ENCODE results near the gene CD247.

The CD247 gene

DNA sequence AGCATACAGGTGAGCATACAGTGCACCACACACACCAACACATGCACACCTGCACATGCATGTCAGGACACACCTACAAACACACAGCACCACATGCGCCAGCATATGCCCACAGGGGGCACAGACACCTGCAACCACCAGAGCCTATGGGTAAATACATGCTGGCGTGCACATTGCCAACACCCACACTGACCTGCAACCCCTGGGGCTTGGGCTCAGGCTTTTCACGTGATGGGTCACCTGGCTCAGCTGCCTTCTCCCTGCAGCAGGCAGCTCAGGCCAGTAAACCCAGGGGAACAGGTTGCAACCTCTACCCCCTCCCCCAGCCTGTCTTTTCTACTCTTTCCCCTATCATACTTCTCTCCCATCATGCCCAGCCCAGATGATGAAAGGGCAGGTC is 8.1 kb downstream of the CD247 start:
- Histone ChIP-seq H3K9me3 (ENCODE audit: control insufficient read depth in 2 of 2, low read length in 2 of 2) (no peaks in the 10 kb centered on the region), H3K36me3 (ENCODE audit: control insufficient read depth in 2 of 2, insufficient read depth in 2 of 2, low read length in 2 of 2) (no peaks in the 10 kb centered on the region), H3K4me1 (ENCODE audit: control insufficient read depth, insufficient read depth, low read length) (no peaks in the 10 kb centered on the region), H3K4me3 (ENCODE audit: low read length in 2 of 2) (no peak overlapping the region), H3K9ac (ENCODE audit: low read length in 2 of 2) (no peak overlapping the region), H3K27me3 (ENCODE audit: control insufficient read depth in 1 of 2, insufficient read depth in 2 of 2, low read length in 2 of 2) (peaks cover 0 to 3% of the 10 kb centered on the region in 2 donors), H3K27ac (ENCODE audit: low read length) (no peak overlapping the region)

DNA sequence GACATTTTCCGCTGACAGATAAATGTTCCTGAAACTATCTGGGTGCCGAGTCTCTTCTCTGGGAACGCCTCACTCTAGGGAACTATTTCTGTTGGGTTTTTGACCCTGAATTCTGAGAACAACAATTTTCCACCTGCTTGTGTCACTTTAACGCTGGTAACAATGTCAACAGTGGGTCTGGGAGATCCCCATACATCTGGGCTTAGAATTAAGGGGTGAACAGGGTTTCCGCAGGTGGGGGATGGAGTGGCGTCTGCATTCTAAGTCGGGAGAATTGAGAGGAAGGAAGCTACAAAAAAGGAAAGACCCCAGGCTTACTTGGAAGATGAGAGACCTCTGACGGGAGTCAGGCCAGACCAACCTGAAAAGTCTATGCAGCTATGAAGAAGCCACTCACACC is 8.7 kb downstream of the CD247 start:
- Histone ChIP-seq H3K27ac (ENCODE audit: low read length) (no peak overlapping the region), H3K36me3 (ENCODE audit: control insufficient read depth in 2 of 2, insufficient read depth in 2 of 2, low read length in 2 of 2) (no peaks in the 10 kb centered on the region), H3K27me3 (ENCODE audit: control insufficient read depth in 1 of 2, insufficient read depth in 2 of 2, low read length in 2 of 2) (peaks cover 0 to 3% of the 10 kb centered on the region in 2 donors)

GRCh38 chr1:167507719-167508118 is 10.6 kb downstream of the CD247 start:
- H3K27me3 ChIP-seq (ENCODE audit: control insufficient read depth in 1 of 2, insufficient read depth in 2 of 2, low read length in 2 of 2), result peaks cover 0 to 4% of the 10 kb centered on the region in 2 donors
- no peak overlapping the region for H3K9ac ChIP-seq (ENCODE audit: low read length in 2 of 2)
- no peaks in the 10 kb centered on the region for H3K9me3 ChIP-seq (ENCODE audit: control insufficient read depth in 2 of 2, low read length in 2 of 2)
- no peak overlapping the region for H3K27ac ChIP-seq (ENCODE audit: low read length)
- H3K4me3 ChIP-seq (ENCODE audit: low read length in 2 of 2), result no peak overlapping the region
- no peaks in the 10 kb centered on the region for H3K4me1 ChIP-seq (ENCODE audit: control insufficient read depth, insufficient read depth, low read length)
- no peaks in the 10 kb centered on the region for H3K36me3 ChIP-seq (ENCODE audit: control insufficient read depth in 2 of 2, insufficient read depth in 2 of 2, low read length in 2 of 2)

More for the DNA sequence above, 8.7 kb downstream of the CD247 start:
- no peak overlapping the region for H3K4me3 ChIP-seq (ENCODE audit: low read length in 2 of 2)
- H3K9ac ChIP-seq (ENCODE audit: low read length in 2 of 2), result no peak overlapping the region
- no peaks in the 10 kb centered on the region for H3K9me3 ChIP-seq (ENCODE audit: control insufficient read depth in 2 of 2, low read length in 2 of 2)
- H3K4me1 ChIP-seq (ENCODE audit: control insufficient read depth, insufficient read depth, low read length), result no peaks in the 10 kb centered on the region

DNA sequence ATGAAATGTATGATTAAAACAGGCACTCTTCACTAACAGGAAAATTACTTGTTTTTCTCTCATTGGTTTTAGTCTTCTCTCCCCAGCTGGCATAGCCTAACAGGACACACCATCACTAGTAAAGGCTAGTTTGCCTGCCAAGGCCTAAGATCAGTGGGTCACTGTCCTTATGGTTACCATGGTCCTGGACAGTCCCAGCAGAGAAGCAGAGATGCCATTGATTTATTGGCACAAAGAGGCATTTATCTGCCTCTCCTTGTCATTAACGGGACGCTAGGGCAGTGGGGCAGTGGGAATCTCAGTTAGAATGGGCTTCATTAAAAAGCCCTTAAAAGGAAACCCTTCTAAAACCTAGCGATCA is 13.9 kb downstream of the CD247 start:
- H3K9ac ChIP-seq (ENCODE audit: low read length in 2 of 2), result no peak overlapping the region
- H3K27ac ChIP-seq (ENCODE audit: low read length), result no peak overlapping the region
- H3K9me3 ChIP-seq (ENCODE audit: control insufficient read depth in 2 of 2, low read length in 2 of 2), result no peaks in the 10 kb centered on the region
- no peaks in the 10 kb centered on the region for H3K36me3 ChIP-seq (ENCODE audit: control insufficient read depth in 2 of 2, insufficient read depth in 2 of 2, low read length in 2 of 2)
- peaks cover 0 to 5% of the 10 kb centered on the region in 2 donors for H3K27me3 ChIP-seq (ENCODE audit: control insufficient read depth in 1 of 2, insufficient read depth in 2 of 2, low read length in 2 of 2)
- H3K4me1 ChIP-seq (ENCODE audit: control insufficient read depth, insufficient read depth, low read length), result no peaks in the 10 kb centered on the region
- no peak overlapping the region for H3K4me3 ChIP-seq (ENCODE audit: low read length in 2 of 2)

DNA sequence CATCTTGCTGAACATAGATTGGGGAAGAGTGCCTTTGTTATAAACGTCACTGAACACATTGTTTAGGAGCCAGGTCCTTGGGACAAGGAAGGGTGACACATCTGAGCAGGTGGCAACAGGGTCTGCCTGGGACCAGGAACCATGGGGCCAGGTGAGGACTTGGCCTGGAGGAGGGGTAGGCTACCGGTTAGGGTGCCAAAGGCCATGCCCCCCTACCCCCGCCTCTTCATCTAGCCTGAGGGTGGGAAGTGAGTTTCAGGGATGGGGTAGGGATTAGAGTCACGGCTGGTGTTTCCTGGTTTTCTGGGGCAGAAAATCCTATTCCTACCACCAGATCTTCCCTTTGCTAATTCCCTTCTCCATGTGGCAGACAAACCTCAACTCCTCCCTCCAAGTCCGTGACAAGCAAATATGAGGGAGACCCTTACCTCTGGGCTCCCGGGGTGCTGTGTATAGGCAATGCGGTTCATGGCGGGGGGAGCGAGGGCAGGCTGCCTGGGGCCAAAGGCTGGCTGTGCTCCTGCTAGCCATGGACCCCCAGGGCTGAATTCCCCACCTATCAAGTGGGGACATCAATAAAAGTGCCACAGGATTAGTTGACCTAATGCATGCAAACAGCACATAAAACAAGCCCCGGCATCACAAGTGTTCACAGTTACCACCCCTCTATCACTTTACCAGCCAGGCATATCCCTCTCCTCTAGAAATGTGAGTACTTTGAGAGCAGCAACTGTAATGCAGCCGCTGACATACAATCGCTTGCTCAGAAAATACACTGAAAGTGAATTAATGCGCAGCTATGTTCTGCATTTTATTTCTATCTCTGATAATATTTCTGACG is 14.5 kb downstream of the CD247 start:
- Histone ChIP-seq H3K9me3 (ENCODE audit: control insufficient read depth in 2 of 2, low read length in 2 of 2) (no peaks in the 10 kb centered on the region), H3K4me1 (ENCODE audit: control insufficient read depth, insufficient read depth, low read length) (no peaks in the 10 kb centered on the region), H3K36me3 (ENCODE audit: control insufficient read depth in 2 of 2, insufficient read depth in 2 of 2, low read length in 2 of 2) (no peaks in the 10 kb centered on the region), H3K9ac (ENCODE audit: low read length in 2 of 2) (no peak overlapping the region), H3K27me3 (ENCODE audit: control insufficient read depth in 1 of 2, insufficient read depth in 2 of 2, low read length in 2 of 2) (peaks cover 0 to 5% of the 10 kb centered on the region in 2 donors), H3K27ac (ENCODE audit: low read length) (no peak overlapping the region), H3K4me3 (ENCODE audit: low read length in 2 of 2) (no peak overlapping the region)

DNA sequence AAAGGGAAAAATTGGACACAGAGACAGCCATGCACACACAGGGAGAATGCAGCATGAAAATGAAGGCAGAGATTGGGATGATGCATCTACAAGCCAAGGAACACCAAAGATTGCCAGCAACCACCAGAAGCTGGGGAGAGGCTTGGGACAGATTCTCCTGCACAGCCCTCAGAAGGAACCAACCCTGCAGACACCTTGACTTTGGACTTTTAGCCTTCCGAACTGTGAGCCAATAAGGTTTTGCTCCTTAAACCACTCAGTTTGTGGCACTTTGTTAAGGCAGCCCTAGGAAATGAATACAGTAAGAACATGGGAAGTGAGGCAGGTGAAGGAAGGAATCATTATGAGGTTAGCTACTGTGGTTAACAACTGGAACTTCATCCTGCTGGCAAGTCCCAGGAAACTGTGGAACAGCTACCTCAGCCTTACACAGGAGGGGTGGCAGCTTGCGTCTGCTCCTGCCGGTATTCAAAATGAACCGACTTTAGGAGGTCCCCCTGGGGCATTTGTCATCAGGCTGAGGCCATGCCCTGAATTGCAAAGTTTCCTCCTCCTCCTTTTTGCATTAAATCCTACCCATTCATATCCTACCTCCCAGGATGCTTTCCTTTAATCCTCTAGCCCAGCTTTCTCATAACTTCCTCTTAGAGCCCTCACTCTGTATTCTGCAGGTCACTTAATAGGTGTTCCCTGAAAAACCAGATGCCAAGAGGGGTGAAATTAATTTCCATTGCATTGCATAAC is 15.4 kb downstream of the CD247 start:
- no peak overlapping the region for H3K4me3 ChIP-seq (ENCODE audit: low read length in 2 of 2)
- peaks cover 0 to 5% of the 10 kb centered on the region in 2 donors for H3K27me3 ChIP-seq (ENCODE audit: control insufficient read depth in 1 of 2, insufficient read depth in 2 of 2, low read length in 2 of 2)
- no peaks in the 10 kb centered on the region for H3K4me1 ChIP-seq (ENCODE audit: control insufficient read depth, insufficient read depth, low read length)
- no peaks in the 10 kb centered on the region for H3K36me3 ChIP-seq (ENCODE audit: control insufficient read depth in 2 of 2, insufficient read depth in 2 of 2, low read length in 2 of 2)
- H3K9ac ChIP-seq (ENCODE audit: low read length in 2 of 2), result no peak overlapping the region
- no peak overlapping the region for H3K27ac ChIP-seq (ENCODE audit: low read length)
- no peaks in the 10 kb centered on the region for H3K9me3 ChIP-seq (ENCODE audit: control insufficient read depth in 2 of 2, low read length in 2 of 2)

- no peaks in the 10 kb centered on the region for H3K4me1 ChIP-seq (ENCODE audit: control insufficient read depth, insufficient read depth, low read length)
Observed at GRCh38 chr1:167502192-167502551, 16.2 kb downstream of the CD247 start.

DNA sequence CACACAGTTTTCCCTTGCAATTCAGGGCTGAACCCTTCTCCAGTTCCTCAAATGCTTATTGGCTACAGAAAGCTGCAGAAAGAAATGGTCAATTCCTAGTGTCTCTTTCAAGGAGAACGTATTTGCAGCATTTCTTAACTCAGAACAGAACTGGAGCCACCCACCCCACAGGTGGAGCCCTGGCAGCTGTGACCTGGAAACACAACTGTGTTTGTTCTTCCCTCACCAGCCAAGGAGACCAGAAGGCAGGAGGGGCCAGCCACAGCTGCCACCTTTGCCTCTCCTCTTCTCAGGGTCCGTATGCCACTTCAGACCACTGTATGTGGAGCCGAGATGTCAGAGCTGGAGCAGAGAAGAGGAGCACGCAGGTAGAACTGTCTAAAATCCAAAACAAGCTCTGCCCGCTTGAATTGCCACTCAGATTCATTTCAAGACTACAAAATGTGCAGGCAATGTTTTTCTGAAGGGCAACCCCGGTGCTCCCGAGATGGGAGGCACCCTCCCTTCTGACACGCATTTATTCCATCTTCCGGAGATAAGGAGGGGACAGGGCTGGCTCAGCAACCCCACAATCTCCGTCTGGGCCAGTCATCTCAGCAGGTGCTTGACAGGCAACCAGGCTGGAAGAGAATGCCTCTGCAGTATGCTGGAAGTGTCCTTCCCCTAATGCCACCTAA is 16.7 kb downstream of the CD247 start:
- no peak overlapping the region for H3K4me3 ChIP-seq (ENCODE audit: low read length in 2 of 2)
- no peaks in the 10 kb centered on the region for H3K4me1 ChIP-seq (ENCODE audit: control insufficient read depth, insufficient read depth, low read length)

More at GRCh38 chr1:167502192-167502551, 16.2 kb downstream of the CD247 start:
- H3K9ac ChIP-seq (ENCODE audit: low read length in 2 of 2), result no peak overlapping the region
- no peak overlapping the region for H3K27ac ChIP-seq (ENCODE audit: low read length)
- H3K9me3 ChIP-seq (ENCODE audit: control insufficient read depth in 2 of 2, low read length in 2 of 2), result no peaks in the 10 kb centered on the region
- peaks cover 0 to 5% of the 10 kb centered on the region in 2 donors for H3K27me3 ChIP-seq (ENCODE audit: control insufficient read depth in 1 of 2, insufficient read depth in 2 of 2, low read length in 2 of 2)
- no peaks in the 10 kb centered on the region for H3K36me3 ChIP-seq (ENCODE audit: control insufficient read depth in 2 of 2, insufficient read depth in 2 of 2, low read length in 2 of 2)
- no peak overlapping the region for H3K4me3 ChIP-seq (ENCODE audit: low read length in 2 of 2)

DNA sequence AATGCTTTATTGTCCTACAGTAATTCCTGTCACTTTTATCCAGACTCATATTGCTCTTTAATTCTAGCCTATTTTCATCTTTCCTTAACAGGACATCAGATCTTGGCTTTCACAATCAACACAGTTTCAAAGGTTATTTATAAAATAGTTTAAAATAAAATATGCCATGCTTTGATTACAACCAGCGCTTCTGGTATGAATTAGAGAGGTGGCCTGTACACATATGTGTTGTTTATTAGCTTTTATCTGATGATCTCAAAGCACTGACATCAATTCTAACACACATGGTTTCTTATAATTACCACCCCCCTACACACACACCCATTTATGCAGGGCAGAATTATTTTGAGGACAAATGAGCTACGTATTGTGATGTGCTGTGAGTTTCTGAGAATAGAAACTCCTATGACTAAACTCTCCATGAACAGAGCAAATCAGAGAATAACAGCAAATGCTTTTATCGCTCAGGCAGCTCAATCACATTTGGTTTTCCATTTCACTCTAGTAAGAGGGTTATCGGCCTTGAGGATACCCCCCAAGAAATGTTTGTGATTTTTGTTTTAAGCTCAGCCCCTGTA is 18.0 kb downstream of the CD247 start:
- Histone ChIP-seq H3K9ac (ENCODE audit: low read length in 2 of 2) (no peak overlapping the region), H3K27me3 (ENCODE audit: control insufficient read depth in 1 of 2, insufficient read depth in 2 of 2, low read length in 2 of 2) (peaks cover 0 to 2% of the 10 kb centered on the region in 2 donors), H3K4me3 (ENCODE audit: low read length in 2 of 2) (no peak overlapping the region), H3K36me3 (ENCODE audit: control insufficient read depth in 2 of 2, insufficient read depth in 2 of 2, low read length in 2 of 2) (no peaks in the 10 kb centered on the region), H3K27ac (ENCODE audit: low read length) (no peak overlapping the region), H3K4me1 (ENCODE audit: control insufficient read depth, insufficient read depth, low read length) (no peaks in the 10 kb centered on the region), H3K9me3 (ENCODE audit: control insufficient read depth in 2 of 2, low read length in 2 of 2) (no peaks in the 10 kb centered on the region)

More for the DNA sequence above, 16.7 kb downstream of the CD247 start:
- Histone ChIP-seq H3K36me3 (ENCODE audit: control insufficient read depth in 2 of 2, insufficient read depth in 2 of 2, low read length in 2 of 2) (no peaks in the 10 kb centered on the region), H3K9ac (ENCODE audit: low read length in 2 of 2) (no peak overlapping the region), H3K9me3 (ENCODE audit: control insufficient read depth in 2 of 2, low read length in 2 of 2) (no peaks in the 10 kb centered on the region), H3K27ac (ENCODE audit: low read length) (no peak overlapping the region), H3K27me3 (ENCODE audit: control insufficient read depth in 1 of 2, insufficient read depth in 2 of 2, low read length in 2 of 2) (peaks cover 0 to 5% of the 10 kb centered on the region in 2 donors)

GRCh38 chr1:167499664-167500101 is 18.6 kb downstream of the CD247 start:
- no peak overlapping the region for H3K4me3 ChIP-seq (ENCODE audit: low read length in 2 of 2)
- H3K27ac ChIP-seq (ENCODE audit: low read length), result no peak overlapping the region
- no peak overlapping the region for H3K9ac ChIP-seq (ENCODE audit: low read length in 2 of 2)
- no peaks in the 10 kb centered on the region for H3K9me3 ChIP-seq (ENCODE audit: control insufficient read depth in 2 of 2, low read length in 2 of 2)
- no peaks in the 10 kb centered on the region for H3K36me3 ChIP-seq (ENCODE audit: control insufficient read depth in 2 of 2, insufficient read depth in 2 of 2, low read length in 2 of 2)
- no peaks in the 10 kb centered on the region for H3K4me1 ChIP-seq (ENCODE audit: control insufficient read depth, insufficient read depth, low read length)
- H3K27me3 ChIP-seq (ENCODE audit: control insufficient read depth in 1 of 2, insufficient read depth in 2 of 2, low read length in 2 of 2), result peaks cover 2 to 3% of the 10 kb centered on the region in 2 donors

Measured in stomach smooth muscle (tissue), 2 donors.